ENCODE data around the gene SBF2.

The SBF2 gene

DNA sequence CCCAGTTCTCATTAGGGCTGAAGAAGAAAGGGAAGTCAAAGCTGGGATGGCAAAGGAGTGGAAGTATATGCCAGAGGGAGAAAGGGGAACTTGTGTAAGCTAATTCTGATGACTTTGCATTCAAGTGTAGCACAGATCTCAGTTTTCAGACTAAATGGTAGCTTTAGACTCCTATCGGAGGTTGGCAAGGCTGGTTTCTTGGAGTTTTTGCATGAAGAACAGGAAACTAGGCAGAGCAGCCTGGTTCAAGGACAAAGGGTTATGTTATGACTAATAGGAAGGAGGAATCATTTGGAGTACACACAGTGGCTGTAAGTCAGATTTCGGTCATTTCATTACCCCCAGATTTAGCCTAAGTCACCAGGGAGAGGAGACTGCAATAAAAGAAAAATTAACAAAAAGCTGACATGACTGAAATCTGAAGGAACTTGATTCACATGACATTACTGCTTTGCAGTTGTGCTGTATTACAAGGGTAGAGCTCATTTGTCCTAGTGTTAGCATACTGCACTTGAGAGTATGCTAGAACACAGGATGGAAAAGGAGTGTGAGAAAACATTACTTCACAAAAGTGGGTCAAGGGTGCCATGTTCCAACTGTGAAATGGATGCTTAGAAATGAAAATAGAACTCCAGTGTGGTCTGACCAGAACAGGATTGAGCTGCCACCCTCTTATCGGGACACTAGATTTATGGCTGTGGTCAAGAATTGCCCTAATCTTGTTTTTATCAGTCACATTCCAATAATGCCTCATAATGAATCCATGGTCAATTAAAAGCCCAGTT, 34.5 kb upstream of the SBF2 start:
- TF ChIP-seq, protein P1, sequence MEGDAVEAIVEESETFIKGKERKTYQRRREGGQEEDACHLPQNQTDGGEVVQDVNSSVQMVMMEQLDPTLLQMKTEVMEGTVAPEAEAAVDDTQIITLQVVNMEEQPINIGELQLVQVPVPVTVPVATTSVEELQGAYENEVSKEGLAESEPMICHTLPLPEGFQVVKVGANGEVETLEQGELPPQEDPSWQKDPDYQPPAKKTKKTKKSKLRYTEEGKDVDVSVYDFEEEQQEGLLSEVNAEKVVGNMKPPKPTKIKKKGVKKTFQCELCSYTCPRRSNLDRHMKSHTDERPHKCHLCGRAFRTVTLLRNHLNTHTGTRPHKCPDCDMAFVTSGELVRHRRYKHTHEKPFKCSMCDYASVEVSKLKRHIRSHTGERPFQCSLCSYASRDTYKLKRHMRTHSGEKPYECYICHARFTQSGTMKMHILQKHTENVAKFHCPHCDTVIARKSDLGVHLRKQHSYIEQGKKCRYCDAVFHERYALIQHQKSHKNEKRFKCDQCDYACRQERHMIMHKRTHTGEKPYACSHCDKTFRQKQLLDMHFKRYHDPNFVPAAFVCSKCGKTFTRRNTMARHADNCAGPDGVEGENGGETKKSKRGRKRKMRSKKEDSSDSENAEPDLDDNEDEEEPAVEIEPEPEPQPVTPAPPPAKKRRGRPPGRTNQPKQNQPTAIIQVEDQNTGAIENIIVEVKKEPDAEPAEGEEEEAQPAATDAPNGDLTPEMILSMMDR (IDR thresholded peaks at IDR 0.05; ENCODE audit: low read depth, low read length, missing control alignments), result no peak
- no peak overlapping the region for H3K4me3 ChIP-seq (ENCODE audit: low read depth, low read length)
- in situ Hi-C loops (cut with HindIII; ENCODE audit: low sequenced_read_pairs), result no loop called here
- DNase-seq (ENCODE audit: low read depth), result no peak

DNA sequence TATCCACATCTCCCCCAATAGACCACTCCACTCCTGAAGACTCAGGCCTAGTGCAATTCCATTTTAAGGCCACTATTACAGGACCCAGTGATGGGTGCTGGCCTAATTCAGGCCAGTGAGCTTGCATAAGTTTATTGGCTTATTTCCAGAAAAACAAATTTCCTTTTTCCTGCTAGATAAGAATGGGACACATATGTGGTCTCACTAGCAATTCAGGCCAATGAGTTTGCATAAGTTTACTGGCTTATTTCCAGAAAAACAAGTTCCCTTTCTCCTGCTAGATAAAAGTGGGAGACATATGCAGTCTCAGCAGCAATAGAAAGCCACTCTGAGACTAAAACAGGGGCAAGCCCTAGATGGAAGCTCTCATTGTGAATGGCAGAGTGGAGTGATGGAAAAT, 33.2 kb upstream of the SBF2 start:
- TF ChIP-seq, protein P1 (IDR thresholded peaks at IDR 0.05; ENCODE audit: low read depth, low read length, missing control alignments), result no peak
- no peak overlapping the region for H3K4me3 ChIP-seq (ENCODE audit: low read depth, low read length)
- in situ Hi-C loops (cut with HindIII; ENCODE audit: low sequenced_read_pairs), result no loop called here
- no peak for DNase-seq (ENCODE audit: low read depth)

DNA sequence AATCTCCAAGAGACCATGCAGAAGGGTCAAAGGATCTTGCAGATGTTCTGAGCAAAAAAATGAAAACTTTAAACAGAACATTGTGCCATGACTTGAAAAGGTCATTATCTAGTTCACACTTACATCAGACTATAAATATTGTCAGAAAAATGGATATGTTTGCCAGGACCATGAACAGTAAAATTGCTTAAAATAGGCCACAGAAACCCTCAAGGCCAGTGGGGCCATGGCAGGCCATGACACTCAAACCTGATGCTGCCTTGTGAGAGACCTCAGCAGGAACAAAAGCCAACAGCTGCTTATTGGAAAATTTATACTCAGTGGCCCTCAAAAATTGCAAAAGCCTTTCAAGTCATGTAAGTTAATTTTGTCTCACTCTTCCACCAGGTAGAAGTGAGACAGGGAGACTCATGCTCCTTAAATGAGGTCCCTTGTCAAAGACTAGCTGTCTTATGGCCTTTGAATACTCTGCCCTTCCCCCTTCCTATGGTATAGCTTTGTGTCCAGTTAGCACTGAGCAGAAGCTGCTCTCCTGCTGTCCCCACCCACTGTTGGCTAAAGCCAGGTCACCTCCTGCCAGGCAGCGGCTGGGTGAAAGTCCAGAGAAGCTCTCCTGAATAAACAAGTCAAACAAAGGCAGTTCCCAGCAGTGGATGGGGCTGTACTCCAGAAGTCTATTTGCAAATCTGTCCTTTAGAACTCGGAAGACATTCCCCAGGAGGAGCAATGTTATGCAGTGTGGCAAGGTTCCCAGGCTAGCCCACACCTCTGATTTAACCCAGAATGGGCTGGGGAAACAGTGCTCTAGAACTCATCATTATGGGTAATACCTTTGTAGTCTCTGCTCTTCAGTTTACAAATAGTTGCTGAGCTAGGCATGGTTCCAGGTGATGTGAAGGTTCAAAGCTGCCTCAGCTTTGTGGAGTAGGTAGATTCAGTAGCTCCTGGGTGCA, 32.3 kb upstream of the SBF2 start:
- TF ChIP-seq, protein P1 (IDR thresholded peaks at IDR 0.05; ENCODE audit: low read depth, low read length, missing control alignments), result no peak
- H3K4me3 ChIP-seq (ENCODE audit: low read depth, low read length), result no peak overlapping the region
- DNase-seq (ENCODE audit: low read depth), result no peak
- in situ Hi-C loops (cut with HindIII; ENCODE audit: low sequenced_read_pairs), result no loop called here

DNA sequence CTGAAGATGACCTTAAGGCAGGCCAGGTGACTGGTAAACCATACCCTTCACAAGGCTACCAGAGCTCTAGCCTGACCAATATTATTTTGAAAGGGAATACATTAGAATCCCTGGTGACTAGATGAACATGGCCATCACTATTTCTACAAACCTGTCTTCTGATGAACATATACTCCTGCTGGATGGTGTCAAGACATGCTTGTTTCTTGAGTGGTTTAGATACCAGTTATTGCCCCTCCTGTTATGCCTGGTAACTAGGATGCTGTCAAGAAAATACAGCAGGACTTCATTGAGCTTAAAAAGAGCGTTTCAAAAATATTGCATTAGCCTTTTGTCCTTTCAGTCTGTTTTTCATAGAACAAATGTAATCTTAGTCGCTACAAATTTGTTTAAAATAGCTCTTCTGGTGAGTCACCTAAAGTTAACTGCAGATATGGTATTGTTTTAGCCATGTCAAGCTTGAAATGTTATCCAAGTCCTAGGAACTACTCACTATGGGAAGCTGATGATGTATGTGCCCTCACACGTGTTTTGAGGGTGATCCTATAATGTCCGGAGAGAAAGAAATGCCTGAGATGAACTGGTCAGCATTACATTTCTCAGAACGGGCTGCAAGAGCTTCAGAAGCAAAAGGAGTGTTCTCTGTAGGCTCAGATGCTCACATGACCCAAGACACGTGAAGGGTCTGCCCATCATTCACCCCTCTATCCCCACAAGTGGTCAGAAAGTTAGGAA, 31.4 kb upstream of the SBF2 start:
- DNase-seq (ENCODE audit: low read depth), result no peak
- in situ Hi-C loops (cut with HindIII; ENCODE audit: low sequenced_read_pairs), result no loop called here
- no peak overlapping the region for H3K4me3 ChIP-seq (ENCODE audit: low read depth, low read length)
- TF ChIP-seq, protein P1 (IDR thresholded peaks at IDR 0.05; ENCODE audit: low read depth, low read length, missing control alignments), result no peak

DNA sequence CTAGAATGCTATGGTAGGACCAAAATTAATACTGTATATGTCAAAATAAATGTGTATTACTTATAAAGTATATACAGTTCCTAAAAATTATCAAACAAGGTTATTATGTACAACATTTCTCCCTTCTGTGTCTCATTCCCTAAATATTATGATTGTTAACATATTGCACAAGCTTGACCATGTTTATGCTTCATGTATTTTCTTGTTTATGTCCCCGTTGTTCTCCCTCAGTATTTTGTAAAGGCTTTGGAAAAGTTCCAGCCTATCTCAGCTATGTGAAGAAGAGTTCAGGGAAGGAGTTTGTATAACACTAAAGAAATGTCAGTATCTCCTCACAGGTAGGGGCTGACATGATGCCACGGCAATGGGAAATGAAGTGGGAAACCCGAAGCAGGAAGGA, 30.5 kb upstream of the SBF2 start:
- in situ Hi-C loops (cut with HindIII; ENCODE audit: low sequenced_read_pairs), result no loop called here
- no peak for DNase-seq (ENCODE audit: low read depth)
- TF ChIP-seq, protein P1 (IDR thresholded peaks at IDR 0.05; ENCODE audit: low read depth, low read length, missing control alignments), result no peak
- no peak overlapping the region for H3K4me3 ChIP-seq (ENCODE audit: low read depth, low read length)

DNA sequence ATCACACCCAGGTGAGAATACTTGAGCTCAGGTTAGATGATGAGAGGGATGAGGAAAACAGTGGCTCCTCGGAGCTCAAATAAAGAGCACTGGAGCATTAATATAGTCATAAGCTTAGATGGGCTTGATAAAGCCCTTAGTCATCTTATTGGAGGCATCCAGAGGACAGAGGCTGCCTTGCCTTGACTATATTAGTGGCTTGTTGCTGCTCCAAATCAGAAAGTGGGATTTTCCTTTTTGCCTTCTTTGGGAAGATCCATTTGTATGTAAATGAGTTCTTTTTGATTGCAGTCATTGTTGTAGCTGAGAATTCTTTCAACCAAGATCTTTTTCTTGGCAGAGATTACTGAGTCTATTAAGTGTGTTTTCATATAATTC, 29.8 kb upstream of the SBF2 start:
- no peak overlapping the region for H3K4me3 ChIP-seq (ENCODE audit: low read depth, low read length)
- in situ Hi-C loops (cut with HindIII; ENCODE audit: low sequenced_read_pairs), result no loop called here
- TF ChIP-seq, protein P1 (IDR thresholded peaks at IDR 0.05; ENCODE audit: low read depth, low read length, missing control alignments), result no peak
- DNase-seq (ENCODE audit: low read depth), result no peak
